ENCODE measurements around the gene BPIFB3.
"Not testable (repeated sequence)": the region's sequence is repeated elsewhere in the genome, so short reads cannot be mapped to it uniquely, and the experiment has no call there.

Gene BPIFB3

GRCh38 chr20:33093074-33093473 lies 39.4 kb downstream of the BPIFB3 start:
- no peaks in the 10 kb centered on the region for H3K36me3 ChIP-seq (ENCODE audit: insufficient read depth)
- TF ChIP-seq CTCF (conservative IDR thresholded peaks at IDR 0.05; ENCODE audit: low read depth, low read length) = no peak

GRCh38 chr20:33093582-33093981 lies 39.9 kb downstream of the BPIFB3 start:
- TF ChIP-seq CTCF (conservative IDR thresholded peaks at IDR 0.05; ENCODE audit: low read depth, low read length) = no peak
- no peak overlapping the region for H3K4me3 ChIP-seq (IDR thresholded peaks at IDR 0.05; ENCODE audit: insufficient read depth, low read depth, low read length)
- H3K27me3 ChIP-seq (ENCODE audit: insufficient read depth, low read depth) = no peaks in the 10 kb centered on the region
- H3K27ac ChIP-seq = no peak overlapping the region
- no peak overlapping the region for H3K4me2 ChIP-seq
- H2AFZ ChIP-seq (ENCODE audit: low read depth) = no peak overlapping the region
- no peak overlapping the region for H3K9ac ChIP-seq
- no peaks in the 10 kb centered on the region for H3K36me3 ChIP-seq (ENCODE audit: insufficient read depth)
- H4K20me1 ChIP-seq (ENCODE audit: insufficient read depth) = no peaks in the 10 kb centered on the region
- H3K4me1 ChIP-seq (ENCODE audit: low read depth, poor library complexity, severe bottlenecking) = peaks cover 4% of the 10 kb centered on the region
- H3K79me2 ChIP-seq (ENCODE audit: insufficient read depth, low read depth) = no peaks in the 10 kb centered on the region

More at GRCh38 chr20:33093074-33093473, 39.4 kb downstream of the BPIFB3 start:
- no peak overlapping the region for H3K9ac ChIP-seq
- no peaks in the 10 kb centered on the region for H3K79me2 ChIP-seq (ENCODE audit: insufficient read depth, low read depth)
- H2AFZ ChIP-seq (ENCODE audit: low read depth) = no peak overlapping the region
- no peaks in the 10 kb centered on the region for H3K27me3 ChIP-seq (ENCODE audit: insufficient read depth, low read depth)
- H3K27ac ChIP-seq = no peak overlapping the region
- H4K20me1 ChIP-seq (ENCODE audit: insufficient read depth) = no peaks in the 10 kb centered on the region
- no peak overlapping the region for H3K4me3 ChIP-seq (IDR thresholded peaks at IDR 0.05; ENCODE audit: insufficient read depth, low read depth, low read length)
- H3K4me2 ChIP-seq = no peak overlapping the region
- H3K4me1 ChIP-seq (ENCODE audit: low read depth, poor library complexity, severe bottlenecking) = peaks cover 4% of the 10 kb centered on the region

GRCh38 chr20:33095249-33095648 lies 41.5 kb downstream of the BPIFB3 start:
- Histone ChIP-seq H2AFZ (ENCODE audit: low read depth) (no peak overlapping the region), H3K79me2 (ENCODE audit: insufficient read depth, low read depth) (no peaks in the 10 kb centered on the region), H3K27me3 (ENCODE audit: insufficient read depth, low read depth) (no peaks in the 10 kb centered on the region), H3K4me2 (no peak overlapping the region), H3K27ac (no peak overlapping the region), H3K4me1 (ENCODE audit: low read depth, poor library complexity, severe bottlenecking) (peaks cover 4% of the 10 kb centered on the region), H3K9ac (no peak overlapping the region), H3K36me3 (ENCODE audit: insufficient read depth) (no peaks in the 10 kb centered on the region), H4K20me1 (ENCODE audit: insufficient read depth) (no peaks in the 10 kb centered on the region), H3K4me3 (IDR thresholded peaks at IDR 0.05; ENCODE audit: insufficient read depth, low read depth, low read length) (no peak overlapping the region)
- no peak for TF ChIP-seq CTCF (conservative IDR thresholded peaks at IDR 0.05; ENCODE audit: low read depth, low read length)

GRCh38 chr20:33095902-33096584 lies 42.3 kb downstream of the BPIFB3 start:
- not testable (repeated sequence) for H3K27ac ChIP-seq; H3K36me3 ChIP-seq (ENCODE audit: insufficient read depth); H3K79me2 ChIP-seq (ENCODE audit: insufficient read depth, low read depth); H3K4me3 ChIP-seq (IDR thresholded peaks at IDR 0.05; ENCODE audit: insufficient read depth, low read depth, low read length); H3K4me2 ChIP-seq; H3K9ac ChIP-seq; H4K20me1 ChIP-seq (ENCODE audit: insufficient read depth); H3K4me1 ChIP-seq (ENCODE audit: low read depth, poor library complexity, severe bottlenecking); H3K27me3 ChIP-seq (ENCODE audit: insufficient read depth, low read depth); H2AFZ ChIP-seq (ENCODE audit: low read depth)
- TF ChIP-seq CTCF (conservative IDR thresholded peaks at IDR 0.05; ENCODE audit: low read depth, low read length) = peak; percentile 98

Data from KMS-11 (cell line).